BE2C (cell line): ENCODE data around the gene MSTN.
A peak's percentile ranks its signal among the peaks of the same experiment; 100 is the strongest.

Experiments
- DNase-seq: peaks from one replicate; pipeline ENCODE4 v3.0.0-alpha.2; 2020
- H3K27me3 ChIP-seq: fragments of 250-450 bp; sonication (Bioruptor Pico); 2 replicates; pipeline ENCODE4 v1.5.1; 2020; ENCODE audit warnings: mild to moderate bottlenecking
- H3K36me3 ChIP-seq: fragments of 250-450 bp; sonication (Bioruptor Pico); 2 replicates; pipeline ENCODE4 v1.5.1; 2020; ENCODE audit warnings: mild to moderate bottlenecking
- H3K4me1 ChIP-seq: fragments of 250-450 bp; sonication (Bioruptor Pico); 2 replicates; pipeline ENCODE4 v1.5.1; 2020
- H3K4me3 ChIP-seq: 2 replicates; pipeline ENCODE4 v1.5.1; 2011; ENCODE audit warnings: low read depth, low read length
- H3K9me3 ChIP-seq: fragments of 250-450 bp; sonication (Bioruptor Pico); 2 replicates; pipeline ENCODE4 v1.5.1; 2020
- CTCF ChIP-seq: IDR thresholded peaks from 2 replicates; pipeline ENCODE4 v1.5.1; 2012; ENCODE audit warnings: mild to moderate bottlenecking, low read depth, low read length

Gene MSTN

GRCh38 chr2:190079160-190079559 is 16.6 kb upstream of the MSTN start:
- no peaks in the 10 kb centered on the region for H3K4me1 ChIP-seq
- no peak for TF ChIP-seq CTCF
- no peak overlapping the region for H3K4me3 ChIP-seq
- no peak for DNase-seq
- H3K27me3 ChIP-seq: no peaks in the 10 kb centered on the region
- no peaks in the 10 kb centered on the region for H3K9me3 ChIP-seq
- no peaks in the 10 kb centered on the region for H3K36me3 ChIP-seq

- no peaks in the 10 kb centered on the region for H3K4me1 ChIP-seq
- no peaks in the 10 kb centered on the region for H3K9me3 ChIP-seq
- no peaks in the 10 kb centered on the region for H3K36me3 ChIP-seq
- TF ChIP-seq CTCF: no peak
- H3K27me3 ChIP-seq: no peaks in the 10 kb centered on the region
- no peak overlapping the region for H3K4me3 ChIP-seq
- no peak for DNase-seq
Measured at GRCh38 chr2:190075623-190076022, 13.1 kb upstream of the MSTN start.

GRCh38 chr2:190069936-190070696 is 7.6 kb upstream of the MSTN start:
- peak; percentile 38 for DNase-seq
- Histone ChIP-seq H3K27me3 (no peaks in the 10 kb centered on the region), H3K4me3 (no peak overlapping the region), H3K9me3 (no peaks in the 10 kb centered on the region), H3K4me1 (peaks cover 4% of the 10 kb centered on the region; the same call in 1 of the 2 replicates), H3K36me3 (no peaks in the 10 kb centered on the region)
- TF ChIP-seq CTCF: peak; percentile 58

- no peak for DNase-seq
- H3K4me3 ChIP-seq: no peak overlapping the region
- H3K9me3 ChIP-seq: no peaks in the 10 kb centered on the region
- no peaks in the 10 kb centered on the region for H3K27me3 ChIP-seq
- H3K4me1 ChIP-seq: peaks cover 5% of the 10 kb centered on the region; the same call in 1 of the 2 replicates
- H3K36me3 ChIP-seq: no peaks in the 10 kb centered on the region
- TF ChIP-seq CTCF: no peak
Measured at GRCh38 chr2:190068764-190069163, 6.2 kb upstream of the MSTN start.

- H3K36me3 ChIP-seq: no peaks in the 10 kb centered on the region
- H3K9me3 ChIP-seq: no peaks in the 10 kb centered on the region
- no peak for DNase-seq
- peaks cover 5% of the 10 kb centered on the region; the same call in 1 of the 2 replicates for H3K4me1 ChIP-seq
- no peak for TF ChIP-seq CTCF
- H3K27me3 ChIP-seq: no peaks in the 10 kb centered on the region
- no peak overlapping the region for H3K4me3 ChIP-seq
Measured at GRCh38 chr2:190065839-190066238, 3.3 kb upstream of the MSTN start.

- Histone ChIP-seq H3K9me3 (no peaks in the 10 kb centered on the region), H3K4me1 (peaks cover 5% of the 10 kb centered on the region; the same call in 1 of the 2 replicates), H3K4me3 (no peak overlapping the region), H3K36me3 (no peaks in the 10 kb centered on the region), H3K27me3 (no peaks in the 10 kb centered on the region)
- DNase-seq: no peak
- TF ChIP-seq CTCF: no peak
Measured at GRCh38 chr2:190063624-190064023, 1.1 kb upstream of the MSTN start.
